Middle frontal gyrus (tissue), 1 donor: ENCODE measurements around the gene TSPO.

Experiments used
- DNase-seq: peaks from one replicate; pipeline ENCODE4 v3.0.0-alpha.2; 2015; ENCODE audit warnings: low spot score; ENCODE audit errors: extremely low spot score

TSPO gene

GRCh38 chr22:43174941-43175531, 23.7 kb downstream of the TSPO start:
- no peak for DNase-seq

- no peak for DNase-seq
Measured at GRCh38 chr22:43176090-43176489, 24.7 kb downstream of the TSPO start.

GRCh38 chr22:43177479-43177878, 26.1 kb downstream of the TSPO start:
- DNase-seq, result no peak

GRCh38 chr22:43179146-43179910, 28.0 kb downstream of the TSPO start:
- no peak for DNase-seq

- no peak for DNase-seq
Measured at GRCh38 chr22:43179911-43180195, 28.5 kb downstream of the TSPO start.

GRCh38 chr22:43180670-43181069, 29.3 kb downstream of the TSPO start:
- no peak for DNase-seq

GRCh38 chr22:43181321-43182076, 30.1 kb downstream of the TSPO start:
- DNase-seq, result no peak

GRCh38 chr22:43182118-43182517, 30.8 kb downstream of the TSPO start:
- no peak for DNase-seq

- no peak for DNase-seq
Measured at GRCh38 chr22:43182726-43183125, 31.4 kb downstream of the TSPO start.

- no peak for DNase-seq
Measured at GRCh38 chr22:43183496-43184277, 32.3 kb downstream of the TSPO start.

GRCh38 chr22:43185860-43186261, 34.5 kb downstream of the TSPO start:
- no peak for DNase-seq

- DNase-seq, result peak; percentile 8
Measured at GRCh38 chr22:43186272-43187170, 35.2 kb downstream of the TSPO start, which contains the start of gene TTLL12. TTLL12 (minus strand) TSS chr22:43187134; CDS start chr22:43187069, 65 bp downstream.

GRCh38 chr22:43187171-43188099, 36.1 kb downstream of the TSPO start:
- DNase-seq, result peak; percentile 89

GRCh38 chr22:43188829-43189545, 37.6 kb downstream of the TSPO start:
- DNase-seq, result no peak

GRCh38 chr22:43191831-43192230, 40.5 kb downstream of the TSPO start:
- DNase-seq, result no peak

- DNase-seq, result no peak
Measured at GRCh38 chr22:43197271-43197941, 46.0 kb downstream of the TSPO start.

GRCh38 chr22:43198126-43198525, 46.8 kb downstream of the TSPO start:
- DNase-seq, result no peak

GRCh38 chr22:43198936-43199335, 47.6 kb downstream of the TSPO start:
- DNase-seq, result no peak
